ENCODE measurements around the gene KLHL26. TPM values are rescaled to one million over a fixed set of nuclear protein-coding genes. Genes with fewer than 3 reads are reported as not detected.

KLHL26 gene
- total RNA-seq, 1 experiment from 2014 or later, result 8.4 TPM

DNA sequence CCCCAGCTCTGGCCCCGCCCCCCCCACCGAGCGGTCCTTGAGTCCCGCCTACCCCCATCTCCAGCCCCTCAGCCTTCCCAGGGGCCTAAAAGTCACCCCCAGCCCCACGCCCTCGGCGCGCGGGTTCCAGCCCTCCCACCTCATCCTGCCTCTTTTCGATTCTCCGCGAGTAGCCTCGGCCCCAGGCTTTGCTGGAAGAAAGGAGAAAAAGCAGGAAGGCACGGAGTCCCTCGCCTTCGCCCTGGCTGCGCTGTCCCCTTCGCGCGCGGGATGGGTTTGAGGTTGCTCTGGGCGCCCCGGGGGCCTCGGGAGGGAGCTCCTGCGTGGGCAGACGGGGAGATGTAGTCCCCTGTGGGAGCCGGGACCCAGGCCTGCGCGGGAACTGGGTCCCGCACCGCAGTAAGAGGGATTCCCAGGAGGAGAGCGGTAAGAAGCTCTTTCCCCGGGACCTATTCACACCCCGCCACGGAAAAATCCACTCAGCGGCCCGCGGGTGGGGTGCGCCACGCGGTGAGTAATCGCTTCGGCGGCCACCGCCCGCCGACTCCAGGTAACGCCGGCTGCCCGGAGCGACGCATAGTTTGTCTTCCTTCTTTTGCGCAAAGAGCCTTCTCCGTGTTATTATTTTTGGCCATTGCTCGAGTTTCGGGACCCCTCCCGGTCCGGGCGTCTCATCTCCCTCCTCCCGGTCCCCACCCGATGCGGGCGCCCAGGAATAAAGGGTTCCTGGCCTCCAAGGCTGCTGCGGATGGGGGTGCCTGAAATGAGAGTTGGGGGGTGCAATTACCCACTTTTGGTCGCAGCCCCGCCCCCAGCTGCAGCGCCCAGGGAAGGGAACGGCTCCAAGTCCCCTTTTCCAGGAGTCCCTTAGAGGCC lies 29.4 kb upstream of the KLHL26 start:
- no peak overlapping the region for H3K27ac ChIP-seq (ENCODE audit: low read length)
- no peak overlapping the region for H3K9ac ChIP-seq (ENCODE audit: low read length)
- H3K9me2 ChIP-seq (replicated peaks; ENCODE audit: low read length), result no peaks in the 10 kb centered on the region
- H3K4me1 ChIP-seq (ENCODE audit: insufficient read depth, low read length), result peaks cover 7% of the 10 kb centered on the region; the same call in 1 of the 2 replicates
- H3K9me3 ChIP-seq (ENCODE audit: low read length), result no peaks in the 10 kb centered on the region
- no peaks in the 10 kb centered on the region for H4K20me1 ChIP-seq (ENCODE audit: low read length)
- H3K36me3 ChIP-seq (ENCODE audit: low read depth, low read length), result no peaks in the 10 kb centered on the region
- intact Hi-C loops (cut with micrococcal nuclease), result loop anchor here (10.0 kb wide), 1 partner anchor 167 kb away; no protein-coding TSS in a partner anchor
- ChIA-PET CTCF (no interaction called here), POLR2A (ENCODE audit: unreplicated experiment) (no interaction called here)
- TF ChIP-seq, protein P1, sequence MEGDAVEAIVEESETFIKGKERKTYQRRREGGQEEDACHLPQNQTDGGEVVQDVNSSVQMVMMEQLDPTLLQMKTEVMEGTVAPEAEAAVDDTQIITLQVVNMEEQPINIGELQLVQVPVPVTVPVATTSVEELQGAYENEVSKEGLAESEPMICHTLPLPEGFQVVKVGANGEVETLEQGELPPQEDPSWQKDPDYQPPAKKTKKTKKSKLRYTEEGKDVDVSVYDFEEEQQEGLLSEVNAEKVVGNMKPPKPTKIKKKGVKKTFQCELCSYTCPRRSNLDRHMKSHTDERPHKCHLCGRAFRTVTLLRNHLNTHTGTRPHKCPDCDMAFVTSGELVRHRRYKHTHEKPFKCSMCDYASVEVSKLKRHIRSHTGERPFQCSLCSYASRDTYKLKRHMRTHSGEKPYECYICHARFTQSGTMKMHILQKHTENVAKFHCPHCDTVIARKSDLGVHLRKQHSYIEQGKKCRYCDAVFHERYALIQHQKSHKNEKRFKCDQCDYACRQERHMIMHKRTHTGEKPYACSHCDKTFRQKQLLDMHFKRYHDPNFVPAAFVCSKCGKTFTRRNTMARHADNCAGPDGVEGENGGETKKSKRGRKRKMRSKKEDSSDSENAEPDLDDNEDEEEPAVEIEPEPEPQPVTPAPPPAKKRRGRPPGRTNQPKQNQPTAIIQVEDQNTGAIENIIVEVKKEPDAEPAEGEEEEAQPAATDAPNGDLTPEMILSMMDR (conservative IDR thresholded peaks at IDR 0.05; ENCODE audit: low read depth, low read length), result no peak
- peak; percentile 95 for TF ChIP-seq EZH2 (IDR thresholded peaks at IDR 0.05; ENCODE audit: low read length, unreplicated experiment)
- no peak overlapping the region for H3K4me3 ChIP-seq (ENCODE audit: low read length)
- no peak overlapping the region for H2AFZ ChIP-seq (ENCODE audit: low read length)
- H3F3A ChIP-seq (ENCODE audit: low read length, unreplicated experiment), result peaks cover 5% of the 10 kb centered on the region
- H3K79me2 ChIP-seq (ENCODE audit: low read length), result no peaks in the 10 kb centered on the region
- peaks cover 76% of the 10 kb centered on the region for H3K27me3 ChIP-seq (ENCODE audit: low read length)
- no peak for DNase-seq
- peak overlapping the region; percentile 51; the same call in 1 of the 2 replicates for H3K4me2 ChIP-seq (ENCODE audit: low read length)
- no TSS peak for BruUV-seq (replicated peaks)
- no peak for ATAC-seq

DNA sequence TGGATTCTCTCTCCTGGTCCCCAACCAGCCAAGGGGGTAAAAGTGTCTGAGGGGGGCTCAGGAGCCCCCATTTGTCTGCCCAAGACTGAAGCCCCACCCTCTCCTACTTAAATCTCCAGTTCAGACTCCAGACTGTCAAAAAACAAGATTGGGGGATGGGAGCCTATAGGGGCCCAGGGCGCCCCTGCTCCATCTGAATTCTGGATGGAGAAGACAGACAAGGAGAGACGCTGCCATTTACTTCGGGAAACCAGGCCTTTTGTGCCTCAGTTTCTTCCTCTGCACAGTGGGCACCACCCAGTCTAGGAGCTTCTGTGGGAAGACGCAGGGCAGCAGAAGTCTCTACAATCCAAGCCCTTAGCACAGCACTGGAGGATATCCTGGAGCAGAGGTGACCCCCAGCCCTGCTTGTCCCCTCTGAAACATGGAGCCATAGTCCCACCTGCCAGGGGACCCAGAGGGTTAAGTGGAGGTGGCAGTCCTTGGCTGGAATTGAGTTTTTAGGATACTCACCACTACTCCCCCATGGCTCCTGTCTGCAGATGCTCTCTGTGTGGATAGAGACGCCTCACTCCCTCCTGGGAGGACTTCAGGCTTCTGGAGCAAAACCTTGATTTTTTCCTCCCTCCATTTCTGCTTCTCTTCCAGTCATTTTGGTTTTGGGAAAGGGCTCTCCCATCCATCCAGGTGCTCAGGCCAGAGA lies 28.6 kb upstream of the KLHL26 start:
- intact Hi-C loops (cut with micrococcal nuclease), result loop anchor here (10.0 kb wide), 1 partner anchor 167 kb away; no protein-coding TSS in a partner anchor

More for the DNA sequence above, 28.6 kb upstream of the KLHL26 start:
- DNase-seq (no peak), ATAC-seq (no peak)
- peaks cover 84% of the 10 kb centered on the region for H3K27me3 ChIP-seq (ENCODE audit: low read length)
- no peak overlapping the region for H3K4me3 ChIP-seq (ENCODE audit: low read length)
- H3K4me2 ChIP-seq (ENCODE audit: low read length), result no peak overlapping the region
- no peaks in the 10 kb centered on the region for H3K36me3 ChIP-seq (ENCODE audit: low read depth, low read length)
- ChIA-PET POLR2A (ENCODE audit: unreplicated experiment) (no interaction called here), CTCF (no interaction called here)
- TF ChIP-seq, protein P1 (conservative IDR thresholded peaks at IDR 0.05; ENCODE audit: low read depth, low read length), result no peak
- TF ChIP-seq EZH2phosphoT487 (IDR thresholded peaks at IDR 0.05; ENCODE audit: borderline replicate concordance, low read length), result no peak
- peak; percentile 1 for TF ChIP-seq EZH2 (IDR thresholded peaks at IDR 0.05; ENCODE audit: low read length, unreplicated experiment)
- no peaks in the 10 kb centered on the region for H3K79me2 ChIP-seq (ENCODE audit: low read length)
- no peak overlapping the region for H3K9ac ChIP-seq (ENCODE audit: low read length)
- BruUV-seq (replicated peaks), result no TSS peak
- no peaks in the 10 kb centered on the region for H3K9me3 ChIP-seq (ENCODE audit: low read length)
- H3K4me1 ChIP-seq (ENCODE audit: insufficient read depth, low read length), result peaks cover 9% of the 10 kb centered on the region; the same call in 1 of the 2 replicates
- H4K20me1 ChIP-seq (ENCODE audit: low read length), result no peaks in the 10 kb centered on the region
- no peak overlapping the region for H2AFZ ChIP-seq (ENCODE audit: low read length)
- no peaks in the 10 kb centered on the region for H3K9me2 ChIP-seq (replicated peaks; ENCODE audit: low read length)
- peaks cover 5% of the 10 kb centered on the region for H3F3A ChIP-seq (ENCODE audit: low read length, unreplicated experiment)
- H3K27ac ChIP-seq (ENCODE audit: low read length), result no peak overlapping the region
